Dedifferentiated amniotic fluid mesenchymal stem cell (primary cell): Measurements from ENCODE around the gene HERC3.

Source experiments
- DNase-seq: peaks from one replicate; pipeline ENCODE4 v3.0.0-alpha.2; 2016; ENCODE audit errors: extremely low spot score

HERC3 gene

DNA sequence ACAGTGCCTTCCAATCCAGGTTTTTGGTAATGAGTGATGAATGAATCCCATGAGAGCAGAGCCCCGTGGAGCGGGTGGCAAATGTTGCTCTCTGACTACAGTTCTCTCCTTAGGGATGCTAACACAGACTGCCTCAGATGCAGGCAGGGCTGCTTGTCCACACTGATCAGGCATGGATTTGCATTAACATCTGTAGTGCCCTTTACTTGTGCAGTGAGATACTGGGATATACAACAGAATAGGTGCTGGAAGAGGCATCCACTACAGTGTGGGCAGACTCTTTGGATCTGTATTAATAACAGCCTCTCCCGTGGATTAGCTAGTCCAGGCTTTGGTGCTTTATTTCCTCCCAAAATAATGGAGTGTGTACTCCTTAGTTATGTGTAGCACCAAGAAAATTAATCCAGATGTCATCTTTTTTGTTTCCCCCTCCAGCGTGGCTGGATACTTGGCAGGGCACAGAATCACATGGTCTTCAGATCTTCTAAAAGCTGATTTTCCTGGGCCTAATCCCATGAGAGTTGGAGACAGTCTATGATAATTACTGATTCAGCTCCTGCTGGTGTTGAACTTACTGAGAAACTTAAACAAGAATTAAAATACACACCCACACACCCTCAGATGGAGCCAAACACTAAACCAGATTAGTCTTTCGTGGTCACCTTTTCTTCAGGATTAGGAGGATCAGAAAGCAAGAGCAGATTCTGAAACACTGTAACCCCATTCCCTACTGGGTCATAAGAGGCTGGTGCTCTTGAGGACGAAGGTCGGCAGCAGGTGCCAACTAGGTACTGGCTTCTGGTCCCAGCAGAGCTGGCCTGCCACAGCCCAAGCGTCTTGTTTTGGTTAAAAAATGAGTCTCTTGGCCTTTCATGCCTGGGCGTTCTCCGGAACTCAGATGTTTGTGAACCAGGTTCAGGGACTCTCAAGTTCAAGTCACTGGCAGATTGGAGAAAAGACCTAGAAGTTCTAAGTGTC lies 128.5 kb downstream of the HERC3 start:
- DNase-seq = no peak

DNA sequence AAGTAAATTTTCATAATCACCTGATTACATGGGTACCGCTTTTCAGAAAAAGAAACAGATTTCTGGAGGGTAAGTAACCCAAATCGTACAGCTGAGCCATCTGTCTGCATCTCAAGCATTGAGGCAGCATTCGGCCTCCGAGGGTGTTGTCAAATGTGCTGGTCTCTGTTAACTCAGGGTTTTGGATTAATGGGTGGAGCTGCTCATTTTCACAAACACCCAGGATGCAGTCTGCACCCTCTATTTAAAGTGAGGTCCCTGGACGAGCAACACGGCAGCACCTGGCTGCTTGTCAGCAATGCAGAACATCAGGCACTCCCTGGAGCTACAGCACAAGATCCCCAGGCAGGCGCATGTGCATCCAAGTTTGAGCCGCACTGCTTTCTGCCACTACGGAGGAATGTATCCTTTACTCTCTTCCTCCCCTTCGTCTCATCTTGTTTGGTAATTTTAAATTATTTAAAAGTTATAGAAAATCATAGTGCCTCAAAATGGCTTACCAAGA lies 130.0 kb downstream of the HERC3 start:
- no peak for DNase-seq

- DNase-seq = no peak
Measured at GRCh38 chr4:88722828-88723227, 130.5 kb downstream of the HERC3 start.

DNA sequence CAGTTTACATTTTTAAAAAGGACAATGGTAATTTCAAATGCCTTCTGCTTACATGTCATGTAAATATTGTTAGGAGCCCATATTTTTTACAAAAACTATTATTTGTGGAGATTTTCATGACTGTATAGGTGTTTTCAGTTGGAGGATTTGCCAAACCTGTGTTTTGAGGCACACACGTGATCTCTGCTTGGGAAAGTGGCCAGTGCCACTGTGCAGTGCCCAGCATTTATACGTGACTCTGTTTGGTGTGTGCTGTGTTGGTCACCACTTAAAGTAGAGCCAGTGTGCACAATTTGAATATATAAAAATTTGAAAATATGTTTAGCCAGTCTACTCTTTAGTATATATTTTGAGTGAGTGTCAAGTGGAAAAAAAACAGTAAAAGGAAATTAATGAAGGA lies 132.1 kb downstream of the HERC3 start:
- DNase-seq = no peak

DNA sequence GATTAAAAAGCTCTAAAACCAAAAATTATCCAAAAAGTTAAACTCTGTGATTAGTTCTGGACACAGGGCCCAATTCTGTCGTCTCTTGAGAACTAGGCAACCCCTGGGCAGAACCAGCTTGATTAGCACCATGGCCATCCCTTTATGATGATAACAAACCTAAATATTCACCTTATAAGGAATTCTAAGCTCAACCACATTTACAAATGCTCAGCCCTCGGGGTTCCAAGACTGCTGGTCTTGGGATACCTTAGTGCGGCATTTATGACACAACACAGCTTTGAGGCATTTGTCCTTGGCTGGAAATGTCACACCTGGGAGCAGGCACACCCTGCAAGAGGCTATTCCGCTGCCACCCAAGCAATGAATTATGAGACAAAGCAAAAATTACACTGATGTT lies 132.9 kb downstream of the HERC3 start:
- DNase-seq = no peak

GRCh38 chr4:88725986-88726385 lies 133.7 kb downstream of the HERC3 start:
- DNase-seq = no peak

DNA sequence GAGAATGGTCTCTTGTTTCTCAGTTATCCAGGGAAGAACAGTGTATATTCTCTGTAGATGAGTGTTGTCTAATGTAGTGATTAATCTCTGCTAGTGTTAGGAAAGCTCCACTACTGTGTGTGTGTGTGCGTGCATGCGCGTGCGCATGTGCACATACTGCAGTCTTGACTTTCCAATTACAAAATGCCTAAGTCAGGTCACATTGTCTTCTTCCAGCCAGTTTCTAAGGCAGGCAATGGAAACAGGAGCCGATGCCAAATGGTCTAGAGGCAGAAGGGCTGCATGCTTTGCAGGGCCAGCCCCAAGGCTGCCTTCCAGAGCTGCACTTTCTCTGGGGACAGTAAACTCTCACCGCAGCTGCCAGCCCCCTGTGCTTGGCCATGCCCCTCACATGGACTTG lies 135.9 kb downstream of the HERC3 start:
- DNase-seq = no peak

GRCh38 chr4:88729146-88729760 lies 137.0 kb downstream of the HERC3 start:
- DNase-seq = no peak

DNA sequence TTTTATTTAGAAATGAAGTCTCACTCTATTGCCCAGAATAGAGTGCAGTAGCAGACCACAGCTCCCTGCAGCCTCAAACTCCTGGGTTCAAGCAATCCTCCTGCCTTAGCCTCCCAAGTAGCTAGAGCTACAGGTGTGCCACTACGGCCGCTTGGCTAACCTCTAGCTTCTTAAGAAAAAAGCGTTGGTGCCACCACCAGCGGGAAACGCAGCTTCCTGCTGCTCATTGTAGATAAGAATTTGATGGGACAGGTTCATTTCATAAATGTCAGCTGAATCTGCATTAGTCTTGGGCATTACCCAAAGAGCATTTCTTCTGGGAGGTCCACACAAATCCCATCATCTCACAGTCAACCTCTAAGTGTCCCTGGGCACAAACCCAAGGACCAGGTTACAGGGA lies 138.5 kb downstream of the HERC3 start:
- no peak for DNase-seq

- DNase-seq = no peak
Measured at GRCh38 chr4:88731381-88731780, 139.1 kb downstream of the HERC3 start.

GRCh38 chr4:88732714-88733368 lies 140.6 kb downstream of the HERC3 start:
- DNase-seq = no peak

- DNase-seq = no peak
Measured at GRCh38 chr4:88734403-88734949, 142.2 kb downstream of the HERC3 start.

DNA sequence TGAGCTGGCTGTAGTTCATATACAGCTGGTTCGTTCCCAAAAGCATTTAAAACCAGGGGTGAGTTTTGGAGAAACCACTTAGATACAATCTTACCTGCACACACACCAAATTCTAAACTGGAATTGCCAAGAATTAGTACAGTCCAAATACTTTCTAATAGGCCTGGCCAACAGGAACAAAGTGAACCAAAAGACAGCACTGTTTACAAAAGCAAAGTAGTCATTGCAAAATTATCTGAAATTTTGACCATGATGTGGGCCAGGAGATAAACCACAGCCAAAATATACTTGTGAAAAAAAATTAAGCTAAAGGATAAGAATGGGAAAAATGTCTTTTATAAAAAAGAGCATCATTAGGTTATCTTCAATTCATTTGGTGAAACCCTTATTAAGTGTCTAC lies 143.3 kb downstream of the HERC3 start:
- no peak for DNase-seq

DNA sequence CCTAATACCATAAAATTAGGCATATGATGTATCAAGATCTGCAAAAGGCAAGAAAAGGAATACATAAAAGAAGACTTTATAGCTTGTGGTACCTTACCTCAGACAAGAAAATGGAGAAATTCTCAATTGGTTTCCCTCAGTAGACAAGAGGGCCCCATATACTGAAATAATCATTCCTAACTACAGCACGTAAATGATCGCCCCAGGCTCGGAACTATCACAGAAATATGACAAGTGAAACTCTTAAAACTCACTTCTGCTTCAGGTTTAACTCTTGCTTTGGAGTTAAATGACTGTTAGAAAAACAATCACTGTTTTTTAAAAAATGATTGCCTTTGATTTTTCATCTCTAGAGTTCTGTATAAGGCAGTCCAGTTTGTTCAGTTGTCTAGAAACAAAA lies 144.0 kb downstream of the HERC3 start:
- DNase-seq = no peak

- no peak for DNase-seq
Measured at GRCh38 chr4:88737307-88737941, 145.1 kb downstream of the HERC3 start.

DNA sequence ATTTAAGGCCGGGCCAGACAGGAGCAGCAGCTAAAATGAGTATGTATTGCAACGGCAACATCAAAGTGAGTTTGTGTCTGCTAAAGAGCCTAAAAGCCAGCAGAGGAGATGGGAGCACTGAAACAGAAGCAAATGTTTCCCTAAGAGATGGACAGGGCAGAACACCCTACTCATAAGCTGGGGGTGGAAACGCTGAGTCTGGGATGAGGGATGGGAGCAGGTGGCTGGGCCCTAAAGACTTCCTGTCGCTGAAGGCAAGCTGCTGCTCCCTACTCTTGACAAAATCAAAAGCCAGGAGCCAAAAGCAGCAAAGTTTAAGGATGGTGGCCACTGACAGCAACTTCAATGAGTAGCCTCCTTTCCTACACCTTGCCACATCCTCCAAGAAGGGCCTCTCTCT lies 145.9 kb downstream of the HERC3 start:
- DNase-seq = no peak

GRCh38 chr4:88742561-88742960 lies 150.3 kb downstream of the HERC3 start:
- DNase-seq = no peak

DNA sequence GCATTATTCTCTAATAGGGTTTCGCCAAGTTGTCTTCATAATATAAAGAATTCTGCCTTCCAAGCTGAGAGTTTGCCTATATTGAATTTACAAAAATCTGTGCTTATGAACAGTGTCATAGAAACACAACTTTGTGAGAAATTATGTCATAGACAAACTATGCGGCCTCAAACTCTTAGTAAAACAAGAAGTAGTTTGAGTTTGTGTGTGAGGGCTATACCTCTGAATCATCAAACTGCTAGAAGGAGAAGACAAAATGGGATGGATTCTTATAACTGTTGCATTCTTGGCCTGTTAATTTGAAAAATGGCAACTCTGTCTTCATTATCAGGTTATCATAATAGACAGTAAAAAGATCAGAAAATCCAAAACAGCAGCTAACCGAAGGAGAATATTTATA lies 151.4 kb downstream of the HERC3 start:
- peak; percentile 95 for DNase-seq

GRCh38 chr4:88744609-88745008 lies 152.3 kb downstream of the HERC3 start:
- DNase-seq = no peak

GRCh38 chr4:88745175-88745574 lies 152.9 kb downstream of the HERC3 start:
- DNase-seq = no peak

DNA sequence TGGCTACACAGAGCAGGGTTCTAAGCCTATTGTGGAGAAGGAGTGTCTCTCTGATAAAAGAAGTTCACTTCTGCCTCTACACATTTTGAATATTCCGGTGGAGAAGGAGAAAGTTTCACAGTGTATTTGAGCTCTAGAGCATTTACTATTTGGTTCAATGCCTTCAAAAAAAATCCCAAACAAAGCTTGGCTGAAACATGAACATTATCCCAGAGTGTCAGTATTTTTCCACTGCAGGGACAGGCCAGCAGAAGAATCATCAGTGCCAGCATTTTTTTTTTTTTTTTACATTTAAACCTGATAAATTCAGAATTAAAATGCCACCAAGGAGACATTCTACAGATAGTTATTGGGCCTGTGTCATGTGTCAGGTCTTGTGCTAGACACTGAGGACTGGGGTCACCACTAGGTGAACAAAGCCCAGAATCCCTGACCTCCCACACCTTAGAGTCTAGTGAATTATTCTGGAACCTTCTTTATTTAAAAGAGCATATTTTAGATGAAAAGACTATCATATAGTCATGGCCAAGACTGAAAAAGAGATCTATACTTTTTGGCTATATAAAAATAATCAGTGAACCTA lies 153.4 kb downstream of the HERC3 start:
- DNase-seq = no peak
